Measurements from ENCODE around the gene CXCL3. TPM values are rescaled to one million over a fixed set of nuclear protein-coding genes. Genes with fewer than 3 reads are reported as not detected.
"Not testable (repeated sequence)": the region's sequence is repeated elsewhere in the genome, so short reads cannot be mapped to it uniquely, and the experiment has no call there.

The CXCL3 gene
- under 1 TPM in 3 of 4 donors, not detected in 1; 0.17 to 0.28 (median 0.22) TPM for polyA plus RNA-seq (ENCODE audit: insufficient read length in 4 of 4)

GRCh38 chr4:74038425-74039314 lies at the start of gene CXCL3:
CXCL3 (minus strand) TSS chr4:74038689; CDS start chr4:74038611, 78 bp downstream.
- peak; percentile 11 to 29 (median 24) for DNase-seq (ENCODE audit: low read depth in 4 of 4, low spot score in 2 of 4)

DNA sequence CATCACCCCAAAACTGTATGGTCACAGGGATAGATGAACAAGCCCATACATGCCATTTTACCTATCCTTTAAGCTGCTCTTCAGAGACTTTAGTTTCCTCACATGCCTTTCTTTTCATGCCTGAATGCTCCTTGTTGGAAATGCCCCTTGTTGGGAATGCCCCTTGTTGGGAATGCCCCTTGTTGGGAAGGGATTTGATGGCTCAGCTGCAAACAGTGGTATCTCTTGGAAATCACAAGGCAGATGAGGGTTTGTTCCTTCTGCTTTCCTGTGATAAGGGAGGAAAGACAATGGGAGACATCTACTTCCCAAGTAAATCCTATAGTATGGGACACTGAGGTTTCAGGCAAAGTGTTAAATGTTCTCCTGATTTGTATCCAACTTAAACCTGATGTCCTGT lies 49.0 kb upstream of the CXCL3 start:
- DNase-seq (ENCODE audit: low read depth in 4 of 4, low spot score in 2 of 4), result no peak

GRCh38 chr4:74085669-74086068 lies 47.2 kb upstream of the CXCL3 start:
- DNase-seq (ENCODE audit: low read depth in 4 of 4, low spot score in 2 of 4), result no peak

GRCh38 chr4:74084984-74085383 lies 46.5 kb upstream of the CXCL3 start:
- DNase-seq (ENCODE audit: low read depth in 4 of 4, low spot score in 2 of 4), result no peak

DNA sequence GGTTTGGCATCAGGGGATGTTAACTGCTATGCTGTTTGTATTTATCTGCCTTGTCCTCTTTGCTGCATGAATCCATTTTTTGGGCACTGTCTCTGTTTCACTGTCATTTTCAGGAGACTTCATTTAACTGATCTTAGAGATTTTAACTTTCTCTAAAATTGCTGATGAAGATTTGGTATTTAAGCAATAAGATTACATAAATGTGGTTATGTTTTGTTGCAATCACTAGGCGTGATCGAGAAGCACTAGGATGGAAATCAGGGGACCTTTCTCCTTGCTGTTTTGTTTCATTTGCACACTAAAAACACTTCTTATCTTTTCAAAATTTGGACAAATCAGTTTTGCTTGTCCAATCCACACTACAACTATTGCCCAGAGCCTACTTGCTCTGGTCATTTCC lies 45.1 kb upstream of the CXCL3 start:
- no peak for DNase-seq (ENCODE audit: low read depth in 4 of 4, low spot score in 2 of 4)

DNA sequence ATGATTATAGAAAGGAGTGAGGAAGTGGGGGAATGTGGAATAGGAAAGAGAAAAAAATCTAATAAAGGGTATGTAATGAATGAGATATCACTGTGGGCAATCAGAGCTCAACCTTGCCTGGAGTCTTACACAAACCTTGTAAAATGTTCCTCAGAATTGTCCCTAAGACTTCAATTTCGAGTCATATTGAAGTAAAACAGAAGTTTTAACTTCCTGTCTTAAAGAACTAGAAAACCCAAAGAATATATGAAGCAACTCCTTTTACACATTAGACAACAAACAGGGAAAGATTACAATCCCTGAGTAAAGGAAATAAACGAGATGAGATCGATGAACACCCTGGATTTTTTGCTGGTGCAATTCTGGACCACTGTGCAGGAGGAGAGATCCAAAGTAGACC lies 42.5 kb upstream of the CXCL3 start:
- DNase-seq (ENCODE audit: low read depth in 4 of 4, low spot score in 2 of 4), result no peak

DNA sequence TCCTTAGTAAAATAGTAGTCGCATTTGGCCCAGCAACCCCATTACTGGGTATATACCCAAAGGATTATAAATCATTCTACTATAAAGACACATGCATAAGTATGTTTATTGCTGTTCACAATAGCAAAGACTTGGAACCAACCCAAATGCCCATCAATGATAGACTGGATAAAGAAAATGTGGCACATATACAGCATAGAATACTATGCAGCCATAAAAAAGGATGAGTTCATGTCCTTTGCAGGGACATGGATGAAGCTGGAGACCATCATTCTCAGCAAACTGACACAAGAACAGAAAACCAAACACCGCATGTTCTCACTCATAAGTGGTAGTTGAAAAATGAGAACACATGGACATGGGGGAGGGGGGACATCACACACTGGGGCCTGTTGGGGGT lies 41.9 kb upstream of the CXCL3 start:
- DNase-seq (ENCODE audit: low read depth in 4 of 4, low spot score in 2 of 4), result not testable (repeated sequence)

DNA sequence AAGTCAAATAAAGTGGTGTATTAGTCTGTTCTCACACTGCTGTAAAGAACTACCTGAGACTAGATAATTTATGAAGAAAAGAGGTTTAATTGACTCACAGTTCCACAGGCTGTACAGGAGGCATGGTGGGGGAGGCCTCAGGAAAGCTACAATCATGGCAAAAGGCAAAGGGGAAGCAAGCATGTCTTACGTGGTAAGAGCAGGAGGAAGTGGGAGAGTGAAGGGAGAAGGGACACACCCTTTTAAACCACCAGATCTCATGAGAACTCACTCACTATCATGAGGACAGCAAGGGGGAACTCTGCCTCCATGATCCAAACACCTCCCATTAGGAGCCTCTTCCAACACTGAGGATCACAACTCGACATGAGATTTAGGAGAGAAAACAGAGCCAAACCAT lies 40.5 kb upstream of the CXCL3 start:
- not testable (repeated sequence) for DNase-seq (ENCODE audit: low read depth in 4 of 4, low spot score in 2 of 4)

GRCh38 chr4:74073358-74073757 lies 34.9 kb upstream of the CXCL3 start:
- no peak for DNase-seq (ENCODE audit: low read depth in 4 of 4, low spot score in 2 of 4)

- no peak for DNase-seq (ENCODE audit: low read depth in 4 of 4, low spot score in 2 of 4)
Measured at GRCh38 chr4:74072739-74073138, 34.2 kb upstream of the CXCL3 start.

GRCh38 chr4:74067586-74067985 lies 29.1 kb upstream of the CXCL3 start:
- no peak for DNase-seq (ENCODE audit: low read depth in 4 of 4, low spot score in 2 of 4)

GRCh38 chr4:74066232-74066631 lies 27.7 kb upstream of the CXCL3 start:
- DNase-seq (ENCODE audit: low read depth in 4 of 4, low spot score in 2 of 4), result no peak

- no peak for DNase-seq (ENCODE audit: low read depth in 4 of 4, low spot score in 2 of 4)
Measured at GRCh38 chr4:74065115-74065642, 26.7 kb upstream of the CXCL3 start.

- DNase-seq (ENCODE audit: low read depth in 4 of 4, low spot score in 2 of 4), result no peak
Measured at GRCh38 chr4:74063859-74064258, 25.4 kb upstream of the CXCL3 start.

- no peak for DNase-seq (ENCODE audit: low read depth in 4 of 4, low spot score in 2 of 4)
Measured at GRCh38 chr4:74062953-74063352, 24.5 kb upstream of the CXCL3 start.

DNA sequence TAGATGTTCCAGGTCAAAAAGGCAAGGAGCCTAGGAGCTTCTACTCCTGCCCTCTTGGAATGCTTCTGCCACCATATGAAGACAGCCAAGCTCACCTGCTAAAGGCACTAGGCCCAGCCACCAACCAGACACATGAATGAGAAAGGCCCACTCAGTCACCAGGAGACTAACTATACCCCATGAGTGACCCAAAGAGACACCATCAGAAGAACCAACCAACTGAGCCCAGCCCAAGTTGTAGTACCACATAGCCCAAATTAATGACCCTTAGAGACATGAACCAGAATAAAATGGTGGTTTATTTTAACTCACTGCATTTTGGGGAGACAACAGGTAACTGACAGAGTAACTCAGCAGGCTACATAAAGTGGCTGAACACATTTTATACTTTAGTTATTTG lies 22.9 kb upstream of the CXCL3 start:
- no peak for DNase-seq (ENCODE audit: low read depth in 4 of 4, low spot score in 2 of 4)

DNA sequence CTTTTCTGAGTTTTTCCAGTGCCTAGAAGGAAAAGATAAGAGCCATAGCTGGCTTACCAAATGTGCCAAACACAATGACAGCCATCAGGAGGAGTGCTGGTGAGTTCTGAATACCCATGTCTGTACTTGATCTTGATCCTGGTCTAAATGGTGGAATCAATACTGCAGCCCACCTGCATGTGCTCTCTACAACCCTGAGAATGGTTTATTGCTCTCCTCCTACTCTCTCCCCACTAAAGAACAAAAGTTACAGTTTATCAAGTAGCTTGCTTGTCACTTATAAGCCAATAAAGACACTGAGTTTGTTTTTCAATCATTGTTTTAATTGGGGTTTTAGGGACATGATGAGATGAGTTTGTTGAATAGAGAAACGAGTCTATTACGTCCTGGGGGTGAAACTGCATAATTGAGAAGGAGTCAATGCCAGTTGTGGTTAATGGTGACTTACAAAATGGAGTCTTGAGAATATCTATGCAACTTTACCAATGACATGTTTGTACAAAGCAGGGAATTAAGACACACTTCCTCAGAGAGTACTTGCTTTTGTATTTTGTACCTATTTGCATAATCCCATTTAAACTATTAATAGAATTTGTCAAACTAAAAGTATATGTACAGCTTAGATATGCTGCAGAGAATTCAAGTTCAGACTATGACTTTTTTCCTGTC lies 20.8 kb upstream of the CXCL3 start:
- DNase-seq (ENCODE audit: low read depth in 4 of 4, low spot score in 2 of 4), result no peak

GRCh38 chr4:74058048-74058651 lies 19.7 kb upstream of the CXCL3 start:
- DNase-seq (ENCODE audit: low read depth in 4 of 4, low spot score in 2 of 4), result no peak

DNA sequence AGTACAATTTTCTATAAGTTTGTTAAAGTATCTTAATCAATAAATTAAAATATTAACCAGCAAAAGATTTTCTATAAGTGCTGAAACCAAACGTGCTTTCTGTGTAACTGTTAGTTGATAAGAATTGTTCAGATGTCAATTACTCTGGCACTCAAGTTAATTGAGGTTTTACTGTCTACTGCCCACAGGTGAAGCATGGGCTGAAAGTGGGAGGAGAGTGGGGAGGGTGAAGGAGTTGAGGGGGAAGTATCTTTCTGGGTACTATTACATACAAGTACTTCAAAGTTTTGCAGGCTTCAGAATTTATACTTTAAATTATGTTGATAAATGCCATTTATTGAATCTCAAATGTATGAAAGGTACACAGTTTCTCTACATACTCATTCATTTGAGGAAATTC lies 19.1 kb upstream of the CXCL3 start:
- no peak for DNase-seq (ENCODE audit: low read depth in 4 of 4, low spot score in 2 of 4)

- DNase-seq (ENCODE audit: low read depth in 4 of 4, low spot score in 2 of 4), result no peak
Measured at GRCh38 chr4:74056858-74057562, 18.5 kb upstream of the CXCL3 start.
